MM.1S (cell line): ENCODE results near the gene CACNG8.

Experiments used
- CTCF ChIP-seq: fragments of 300-600 bp; sonication (generic); IDR thresholded peaks from 2 replicates; pipeline ENCODE4 v1.5.1; 2016; ENCODE audit warnings: antibody characterized with exemption, low read length, mixed read lengths
- EZH2 ChIP-seq: fragments of 300-600 bp; sonication (generic); optimal IDR thresholded peaks from 2 replicates; pipeline ENCODE3; 2017; ENCODE audit warnings: low read depth, mild to moderate bottlenecking, antibody characterized with exemption, low read length, mixed read lengths
- EZH2phosphoT487 ChIP-seq: fragments of 300-600 bp; sonication (generic); IDR thresholded peaks from 2 replicates; pipeline ENCODE4 v1.6.1; 2018; ENCODE audit warnings: antibody characterized with exemption, low read length

- TF ChIP-seq CTCF (no peak), EZH2phosphoT487 (no peak), EZH2 (no peak)
Measured at GRCh38 chr19:54023191-54023590, 60.5 kb downstream of the CACNG8 start.
